K562 (cell line): ENCODE data around the gene GLIPR1L1. TPM values are rescaled to one million over a fixed set of nuclear protein-coding genes. Genes with fewer than 3 reads are reported as not detected.

Experiments
- E2F4 ChIP-seq: sonication (generic); formaldehyde crosslinking; IDR thresholded peaks from 2 replicates; pipeline ENCODE4 v1.8.0; 2022; ENCODE audit warnings: mild to moderate bottlenecking, low read depth, missing genetic modification reagents
- HDAC3 ChIP-seq: fragments of 450-650 bp; IDR thresholded peaks from 2 replicates; pipeline ENCODE4 v1.6.1; 2018; ENCODE audit warnings: borderline replicate concordance, mild to moderate bottlenecking, moderate library complexity; ENCODE audit not compliant: partially characterized antibody
- MAZ ChIP-seq, 2 experiments: fragments of 450-650 bp in 1 of 2; sonication (generic) in 1 of 2; formaldehyde crosslinking; IDR thresholded peaks in 1 of 2; conservative IDR thresholded peaks in 1 of 2; 2 replicates each; pipeline versions ENCODE4 v1.4.0 to v1.5.0; 2020; ENCODE audit warnings: mild to moderate bottlenecking in 1 of 2, missing genetic modification reagents in 1 of 2
- NCOR1 ChIP-seq: fragments of 450-650 bp; IDR thresholded peaks from 2 replicates; pipeline ENCODE4 v1.6.1; 2016; ENCODE audit warnings: mild to moderate bottlenecking, moderate library complexity
- NEUROD1 ChIP-seq: fragments of 150-350 bp; IDR thresholded peaks from 2 replicates; pipeline ENCODE4 v1.6.1; 2014; ENCODE audit warnings: borderline replicate concordance, low read length, low read depth; ENCODE audit not compliant: partially characterized antibody
- PRMT5 ChIP-seq: sonication (generic); formaldehyde crosslinking; IDR thresholded peaks from 2 replicates; pipeline ENCODE4 v1.5.0; 2020; ENCODE audit warnings: missing genetic modification reagents
- RBM14 ChIP-seq: fragments of 200-400 bp; formaldehyde crosslinking; IDR thresholded peaks from 2 replicates; pipeline ENCODE4 v1.6.1; 2018; ENCODE audit warnings: low read depth, mild to moderate bottlenecking, low read length, moderate library complexity, borderline replicate concordance; ENCODE audit not compliant: insufficient read depth
- RBM15 ChIP-seq: fragments of 200-400 bp; formaldehyde crosslinking; IDR thresholded peaks from 2 replicates; pipeline ENCODE4 v1.6.1; 2018; ENCODE audit warnings: mild to moderate bottlenecking, low read length, moderate library complexity; ENCODE audit not compliant: insufficient read depth
- TAF15 ChIP-seq: fragments of 200-400 bp; formaldehyde crosslinking; IDR thresholded peaks from 2 replicates; pipeline ENCODE4 v1.6.1; 2017; ENCODE audit warnings: mild to moderate bottlenecking, low read depth, low read length, moderate library complexity
- TCF7 ChIP-seq: sonication (generic); IDR thresholded peaks from 2 replicates; pipeline ENCODE4 v1.6.1; 2016; ENCODE audit warnings: antibody characterized with exemption, borderline replicate concordance
- TCFL5 ChIP-seq: fragments of 250-450 bp; sonication (Bioruptor Pico); conservative IDR thresholded peaks from 2 replicates; pipeline ENCODE4 v1.6.1; 2021; ENCODE audit warnings: mild to moderate bottlenecking, moderate library complexity, matching md5 sums
- polyA plus RNA-seq, 8 experiments: library from polyadenylated mRNA; depleted of rRNA in 4 of 8; stranded (reverse) in 5 of 8; unstranded in 3 of 8; fragments of >200 nt; fragmentation: Nextera tagmentation in 2 of 8; fragmentation: Illumina TruSeq in 1 of 8; extraction: Ambion mirVana in 2 of 8; extraction: Trizol in 1 of 8; gene quantifications; 2 replicates each; pipeline versions ENCODE4 v1.2.1 to v1.2.3, GENCODE V29; 2011 to 2014; ENCODE audit warnings: inconsistent platforms in 1 of 8, missing spikeins in 1 of 8
- total RNA-seq, 7 experiments: library from RNA; depleted of rRNA in 6 of 7; stranded (reverse); fragments of >200 nt in 6 of 7; fragmentation: Illumina TruSeq in 2 of 7; extraction: Trizol in 2 of 7; gene quantifications; 2 replicates each; pipeline versions ENCODE4 v1.2.1 to v1.2.3, GENCODE V29; 2011 to 2021; ENCODE audit warnings: low replicate concordance in 1 of 7
- TF ChIP-seq, protein P1 (sequence below), 2 experiments: fragments of 450-650 bp in 1 of 2; IDR thresholded peaks; 2 replicates each; pipeline ENCODE4 v1.6.1; 2011 to 2017; ENCODE audit warnings: low read depth in 2 of 2, antibody characterized with exemption in 1 of 2, borderline replicate concordance in 1 of 2, low read length in 1 of 2, mild to moderate bottlenecking in 1 of 2, mixed read lengths in 1 of 2; ENCODE audit not compliant: control insufficient read depth in 1 of 2
- TF ChIP-seq, protein P2 (sequence below), 2 experiments: fragments of 450-650 bp; conservative IDR thresholded peaks; 2 replicates each; pipeline ENCODE4 v1.6.1; 2017; ENCODE audit warnings: mild to moderate bottlenecking in 2 of 2, moderate library complexity in 2 of 2
- TF ChIP-seq, protein P3 (sequence below): IDR thresholded peaks from 3 replicates; pipeline ENCODE4 v1.6.1; 2011; ENCODE audit warnings: borderline replicate concordance, mild to moderate bottlenecking; ENCODE audit not compliant: insufficient read length, insufficient read depth

Gene GLIPR1L1
- total and polyA plus RNA-seq, 9 of the 15 experiments (the other 6 are each of a cell fraction or from before 2014, with no cell fraction given), result not detected

- TF ChIP-seq, protein P1, sequence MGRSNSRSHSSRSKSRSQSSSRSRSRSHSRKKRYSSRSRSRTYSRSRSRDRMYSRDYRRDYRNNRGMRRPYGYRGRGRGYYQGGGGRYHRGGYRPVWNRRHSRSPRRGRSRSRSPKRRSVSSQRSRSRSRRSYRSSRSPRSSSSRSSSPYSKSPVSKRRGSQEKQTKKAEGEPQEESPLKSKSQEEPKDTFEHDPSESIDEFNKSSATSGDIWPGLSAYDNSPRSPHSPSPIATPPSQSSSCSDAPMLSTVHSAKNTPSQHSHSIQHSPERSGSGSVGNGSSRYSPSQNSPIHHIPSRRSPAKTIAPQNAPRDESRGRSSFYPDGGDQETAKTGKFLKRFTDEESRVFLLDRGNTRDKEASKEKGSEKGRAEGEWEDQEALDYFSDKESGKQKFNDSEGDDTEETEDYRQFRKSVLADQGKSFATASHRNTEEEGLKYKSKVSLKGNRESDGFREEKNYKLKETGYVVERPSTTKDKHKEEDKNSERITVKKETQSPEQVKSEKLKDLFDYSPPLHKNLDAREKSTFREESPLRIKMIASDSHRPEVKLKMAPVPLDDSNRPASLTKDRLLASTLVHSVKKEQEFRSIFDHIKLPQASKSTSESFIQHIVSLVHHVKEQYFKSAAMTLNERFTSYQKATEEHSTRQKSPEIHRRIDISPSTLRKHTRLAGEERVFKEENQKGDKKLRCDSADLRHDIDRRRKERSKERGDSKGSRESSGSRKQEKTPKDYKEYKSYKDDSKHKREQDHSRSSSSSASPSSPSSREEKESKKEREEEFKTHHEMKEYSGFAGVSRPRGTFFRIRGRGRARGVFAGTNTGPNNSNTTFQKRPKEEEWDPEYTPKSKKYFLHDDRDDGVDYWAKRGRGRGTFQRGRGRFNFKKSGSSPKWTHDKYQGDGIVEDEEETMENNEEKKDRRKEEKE (IDR thresholded peaks at IDR 0.05; ENCODE audit: borderline replicate concordance in 1 of 2, control insufficient read depth in 1 of 2, low read depth in 2 of 2, low read length in 1 of 2), result no peak
- TF ChIP-seq E2F4 (CRISPR knock-in tag) (no peak), MAZ (CRISPR knock-in tag; conservative IDR thresholded peaks at IDR 0.05 in 1 of 2, IDR thresholded peaks at IDR 0.05 in 1 of 2) (peak in 1 of 2 experiments; percentile 74; a peak in 2 of 4 replicates), PRMT5 (CRISPR knock-in tag) (no peak), NCOR1 (peak; percentile 40; the same call in 1 of the 2 replicates), TAF15 (no peak), TCF7 (no peak), TCFL5 (no peak), RBM14 (no peak), HDAC3 (peak; percentile 94), RBM15 (no peak), NEUROD1 (peak; percentile 100)
- TF ChIP-seq, protein P2, sequence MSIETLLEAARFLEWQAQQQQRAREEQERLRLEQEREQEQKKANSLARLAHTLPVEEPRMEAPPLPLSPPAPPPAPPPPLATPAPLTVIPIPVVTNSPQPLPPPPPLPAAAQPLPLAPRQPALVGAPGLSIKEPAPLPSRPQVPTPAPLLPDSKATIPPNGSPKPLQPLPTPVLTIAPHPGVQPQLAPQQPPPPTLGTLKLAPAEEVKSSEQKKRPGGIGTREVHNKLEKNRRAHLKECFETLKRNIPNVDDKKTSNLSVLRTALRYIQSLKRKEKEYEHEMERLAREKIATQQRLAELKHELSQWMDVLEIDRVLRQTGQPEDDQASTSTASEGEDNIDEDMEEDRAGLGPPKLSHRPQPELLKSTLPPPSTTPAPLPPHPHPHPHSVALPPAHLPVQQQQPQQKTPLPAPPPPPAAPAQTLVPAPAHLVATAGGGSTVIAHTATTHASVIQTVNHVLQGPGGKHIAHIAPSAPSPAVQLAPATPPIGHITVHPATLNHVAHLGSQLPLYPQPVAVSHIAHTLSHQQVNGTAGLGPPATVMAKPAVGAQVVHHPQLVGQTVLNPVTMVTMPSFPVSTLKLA (conservative IDR thresholded peaks at IDR 0.05), result peak in 1 of 2 experiments; percentile 51; a peak in 2 of 4 replicates
- TF ChIP-seq, protein P3, sequence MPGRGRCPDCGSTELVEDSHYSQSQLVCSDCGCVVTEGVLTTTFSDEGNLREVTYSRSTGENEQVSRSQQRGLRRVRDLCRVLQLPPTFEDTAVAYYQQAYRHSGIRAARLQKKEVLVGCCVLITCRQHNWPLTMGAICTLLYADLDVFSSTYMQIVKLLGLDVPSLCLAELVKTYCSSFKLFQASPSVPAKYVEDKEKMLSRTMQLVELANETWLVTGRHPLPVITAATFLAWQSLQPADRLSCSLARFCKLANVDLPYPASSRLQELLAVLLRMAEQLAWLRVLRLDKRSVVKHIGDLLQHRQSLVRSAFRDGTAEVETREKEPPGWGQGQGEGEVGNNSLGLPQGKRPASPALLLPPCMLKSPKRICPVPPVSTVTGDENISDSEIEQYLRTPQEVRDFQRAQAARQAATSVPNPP, result no peak
Observed at GRCh38 chr12:75329918-75330826, 4.3 kb upstream of the GLIPR1L1 start, which contains the start of gene CAPS2 (continued).
